GM18870 (cell line): ENCODE results near the gene SIPA1L3.
"Not testable (repeated sequence)": the region's sequence is repeated elsewhere in the genome, so short reads cannot be mapped to it uniquely, and the experiment has no call there.

Experiments
- ATAC-seq: cut with Tn5 transposase; IDR thresholded peaks from one replicate; pipeline ENCODE4 v1.9.1; 2021; ENCODE audit warnings: moderate library complexity; ENCODE audit not compliant: unreplicated experiment

The SIPA1L3 gene

GRCh38 chr19:38017401-38018151 is 110.6 kb downstream of the SIPA1L3 start:
- no peak for ATAC-seq

- ATAC-seq, result no peak
These were observed 111.8 kb downstream of the SIPA1L3 start for GRCh38 chr19:38018694-38019395.

- ATAC-seq, result no peak
These were observed 112.4 kb downstream of the SIPA1L3 start for GRCh38 chr19:38019396-38019724.

- ATAC-seq, result no peak
These were observed 113.3 kb downstream of the SIPA1L3 start for GRCh38 chr19:38020311-38020710.

GRCh38 chr19:38021352-38021751 is 114.3 kb downstream of the SIPA1L3 start:
- ATAC-seq, result no peak

GRCh38 chr19:38022791-38023670 is 116.0 kb downstream of the SIPA1L3 start:
- no peak for ATAC-seq

- no peak for ATAC-seq
These were observed 116.9 kb downstream of the SIPA1L3 start for GRCh38 chr19:38023671-38024541.

GRCh38 chr19:38024992-38025908 is 118.2 kb downstream of the SIPA1L3 start:
- no peak for ATAC-seq

- ATAC-seq, result no peak
These were observed 118.9 kb downstream of the SIPA1L3 start for GRCh38 chr19:38025909-38026307.

GRCh38 chr19:38028913-38029510 is 122.0 kb downstream of the SIPA1L3 start:
- ATAC-seq, result no peak

- not testable (repeated sequence) for ATAC-seq
These were observed 123.0 kb downstream of the SIPA1L3 start for GRCh38 chr19:38030001-38030400.

- no peak for ATAC-seq
These were observed 123.8 kb downstream of the SIPA1L3 start for GRCh38 chr19:38030686-38031422.

GRCh38 chr19:38031423-38031770 is 124.4 kb downstream of the SIPA1L3 start:
- no peak for ATAC-seq

- ATAC-seq, result no peak
These were observed 125.1 kb downstream of the SIPA1L3 start for GRCh38 chr19:38032151-38032550.

- ATAC-seq, result no peak
These were observed 125.9 kb downstream of the SIPA1L3 start for GRCh38 chr19:38032951-38033350.

GRCh38 chr19:38033658-38034491 is 126.9 kb downstream of the SIPA1L3 start:
- ATAC-seq, result peak; percentile 53

- no peak for ATAC-seq
These were observed 127.5 kb downstream of the SIPA1L3 start for GRCh38 chr19:38034492-38034860.
